Glutamatergic neuron (in vitro differentiated cells): ENCODE results near the gene AGPAT4. TPM values are rescaled to one million over a fixed set of nuclear protein-coding genes. Genes with fewer than 3 reads are reported as not detected.

ENCODE experiments used
- DNase-seq: peaks from one replicate; pipeline ENCODE4 v3.0.0; 2022
- H3K27ac Mint-ChIP-seq: one replicate; pipeline ENCODE4 v1.8.0; 2020; ENCODE audit warnings: mild to moderate bottlenecking, mixed read lengths, inconsistent platforms; ENCODE audit not compliant: unreplicated experiment
- H3K27me3 Mint-ChIP-seq: one replicate; pipeline ENCODE4 v1.8.0; 2020; ENCODE audit warnings: mild to moderate bottlenecking, moderate library complexity, mixed read lengths, inconsistent platforms; ENCODE audit not compliant: unreplicated experiment
- H3K36me3 Mint-ChIP-seq: one replicate; pipeline ENCODE4 v1.8.0; 2020; ENCODE audit warnings: mild to moderate bottlenecking, mixed read lengths, inconsistent platforms; ENCODE audit not compliant: unreplicated experiment
- H3K4me1 Mint-ChIP-seq: one replicate; pipeline ENCODE4 v1.8.0; 2020; ENCODE audit warnings: mild to moderate bottlenecking, low read depth, mixed read lengths, inconsistent platforms; ENCODE audit not compliant: unreplicated experiment
- H3K4me3 Mint-ChIP-seq: one replicate; pipeline ENCODE4 v1.8.0; 2020; ENCODE audit warnings: mild to moderate bottlenecking, mixed read lengths, inconsistent platforms; ENCODE audit not compliant: unreplicated experiment
- H3K9me3 Mint-ChIP-seq: one replicate; pipeline ENCODE4 v1.8.0; 2020; ENCODE audit warnings: mild to moderate bottlenecking, moderate library complexity, mixed read lengths, inconsistent platforms; ENCODE audit not compliant: unreplicated experiment
- CTCF ChIP-seq: fragments of 200-600 bp; sonication (generic); IDR thresholded peaks from one replicate; pipeline ENCODE4 v1.5.0; 2021; ENCODE audit not compliant: partially characterized antibody, unreplicated experiment
- total RNA-seq: library from RNA; stranded (reverse); fragmentation: NEBNext Ultra II Directional; extraction: Animal tissue kit (Norgen Biotek cat#: 25700); gene quantifications from one replicate; pipeline ENCODE4 v1.2.1, GENCODE V29; 2021; ENCODE audit not compliant: unreplicated experiment

The AGPAT4 gene
- total RNA-seq, 1 donor from 2014 or later = 90.2 TPM

DNA sequence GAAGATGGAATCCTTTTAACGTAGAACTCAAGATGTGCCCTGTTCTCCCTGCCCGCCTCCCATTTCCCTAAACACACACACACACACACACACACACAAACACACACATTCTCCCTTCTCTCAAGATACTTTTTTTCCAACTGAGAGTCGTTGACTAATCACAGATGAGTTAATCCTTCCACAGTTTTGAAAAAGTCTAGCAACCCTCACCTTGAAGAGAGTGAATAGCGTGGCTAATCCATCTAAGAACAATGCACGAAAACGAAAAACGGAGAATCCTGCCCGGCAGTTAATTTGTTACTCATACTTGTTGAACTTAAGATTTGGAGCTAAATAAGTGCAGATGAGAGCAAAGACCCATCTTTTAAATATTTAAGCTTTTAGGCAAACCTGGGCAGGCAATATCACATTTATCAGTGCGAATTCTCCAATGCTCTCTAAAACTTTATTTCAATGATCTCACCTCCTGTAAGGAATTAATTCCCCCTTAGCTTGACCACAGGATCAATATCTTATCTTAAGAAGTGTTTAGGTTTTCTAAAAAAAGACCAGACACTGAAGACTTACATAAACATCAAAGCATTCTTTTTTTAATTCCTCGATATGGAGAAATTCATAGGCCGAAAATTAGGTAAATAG lies 1.1 kb downstream of the AGPAT4 start:
- DNase-seq = no peak
- H3K27ac Mint-ChIP-seq = peak overlapping the region; percentile 99
- peaks cover 6% of the 10 kb centered on the region for H3K27me3 Mint-ChIP-seq
- H3K4me3 Mint-ChIP-seq = peak overlapping the region; percentile 92
- peaks cover 6% of the 10 kb centered on the region for H3K9me3 Mint-ChIP-seq
- TF ChIP-seq CTCF = no peak
- H3K36me3 Mint-ChIP-seq = peaks cover 4% of the 10 kb centered on the region
- H3K4me1 Mint-ChIP-seq = peaks cover 33% of the 10 kb centered on the region

- H3K27me3 Mint-ChIP-seq = peaks cover 6% of the 10 kb centered on the region
- H3K9me3 Mint-ChIP-seq = peaks cover 6% of the 10 kb centered on the region
- peaks cover 41% of the 10 kb centered on the region for H3K4me1 Mint-ChIP-seq
- H3K27ac Mint-ChIP-seq = peak overlapping the region; percentile 29
- peak overlapping the region; percentile 81 for H3K4me3 Mint-ChIP-seq
- no peak for DNase-seq
- no peak for TF ChIP-seq CTCF
- H3K36me3 Mint-ChIP-seq = peaks cover 4% of the 10 kb centered on the region
Measured at GRCh38 chr6:161271343-161272030, 2.4 kb downstream of the AGPAT4 start.

DNA sequence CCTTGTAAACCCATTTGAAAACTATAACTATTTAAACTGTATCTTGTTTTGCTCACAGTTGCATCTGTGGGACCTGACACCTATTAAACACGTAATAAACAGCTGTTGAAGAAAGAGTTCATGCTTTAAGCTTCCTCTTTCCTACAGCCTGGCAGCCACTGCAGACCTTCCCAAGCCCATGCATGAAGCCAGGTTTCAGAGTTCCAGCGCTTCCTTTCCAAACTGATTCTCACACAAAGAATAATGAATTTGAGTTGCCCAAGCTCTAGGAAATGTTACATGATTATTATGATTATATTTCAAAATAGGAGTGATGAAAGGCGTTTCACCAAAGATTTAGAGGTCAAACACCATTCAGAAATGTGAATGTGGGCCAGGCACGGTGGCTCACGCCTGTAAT lies 3.7 kb downstream of the AGPAT4 start:
- peaks cover 6% of the 10 kb centered on the region for H3K9me3 Mint-ChIP-seq
- H3K4me1 Mint-ChIP-seq = peaks cover 46% of the 10 kb centered on the region
- no peak for DNase-seq
- no peak for TF ChIP-seq CTCF
- peak overlapping the region; percentile 31 for H3K4me3 Mint-ChIP-seq
- H3K36me3 Mint-ChIP-seq = peaks cover 4% of the 10 kb centered on the region
- no peak overlapping the region for H3K27ac Mint-ChIP-seq
- H3K27me3 Mint-ChIP-seq = peaks cover 3% of the 10 kb centered on the region

- Mint-ChIP-seq H3K27ac (no peak overlapping the region), H3K9me3 (peaks cover 6% of the 10 kb centered on the region), H3K4me1 (peaks cover 39% of the 10 kb centered on the region), H3K27me3 (peaks cover 2% of the 10 kb centered on the region), H3K36me3 (peaks cover 4% of the 10 kb centered on the region), H3K4me3 (no peak overlapping the region)
- no peak for DNase-seq
- no peak for TF ChIP-seq CTCF
Measured at GRCh38 chr6:161269310-161269709, 4.6 kb downstream of the AGPAT4 start.
